Ovary (tissue), 9 donors: ENCODE measurements around the gene PON2. TPM values are rescaled to one million over a fixed set of nuclear protein-coding genes. Genes with fewer than 3 reads are reported as not detected.

Experiments
- DNase-seq, 5 donors: peaks; one replicate each; pipeline ENCODE4 v3.0.0-alpha.2; 2019 to 2020
- H3K27ac ChIP-seq, 2 donors: fragments of 200-600 bp; one replicate each; pipeline versions ENCODE4 v1.5.1 to v1.8.0; 2019 to 2022
- H3K27me3 ChIP-seq: fragments of 200-600 bp; one replicate; pipeline ENCODE4 v1.8.0; 2022
- H3K36me3 ChIP-seq: fragments of 200-600 bp; sonication (generic); one replicate; pipeline ENCODE4 v1.5.1; 2019
- H3K4me1 ChIP-seq: one replicate; pipeline ENCODE4 v1.8.1; 2013; ENCODE audit warnings: mild to moderate bottlenecking, moderate library complexity; ENCODE audit not compliant: insufficient read depth
- H3K4me3 ChIP-seq: fragments of 200-600 bp; sonication (generic); one replicate; pipeline ENCODE4 v1.5.1; 2017
- H3K9me3 ChIP-seq, 2 donors: fragments of 200-600 bp in 1 of 2; sonication (generic) in 1 of 2; one replicate each; pipeline versions ENCODE4 v1.5.1 to v1.8.1; 2013 to 2019; ENCODE audit warnings: mild to moderate bottlenecking in 1 of 2, moderate library complexity in 1 of 2
- CTCF ChIP-seq, 3 donors: fragments of 450-650 bp in 2 of 3; fragments of 200-600 bp in 1 of 3; IDR thresholded peaks; one replicate each; pipeline versions ENCODE4 v1.5.1 to v1.8.0; 2016 to 2022; ENCODE audit warnings: antibody characterized with exemption in 3 of 3, mild to moderate bottlenecking in 1 of 3
- EP300 ChIP-seq: sonication (generic); formaldehyde crosslinking; IDR thresholded peaks from one replicate; pipeline ENCODE4 v1.6.1; 2017; ENCODE audit warnings: antibody characterized with exemption
- POLR2A ChIP-seq: fragments of 450-650 bp; IDR thresholded peaks from one replicate; pipeline ENCODE4 v1.6.1; 2017; ENCODE audit warnings: antibody characterized with exemption, mild to moderate bottlenecking, moderate library complexity
- WGBS, 3 donors: extraction: QIAGEN DNeasy Blood & Tissue Kit in 1 of 3; methylation state at CpG; one replicate each; pipeline versions ENCODE4 v1.1.5 to v1.1.7; 2013 to 2017; 5-methylcytosine and 5-hydroxymethylcytosine counted together
- intact Hi-C, 4 donors: fragments of 100-400 bp; cut with DNase I; formaldehyde crosslinking; loops; one replicate each; pipeline versions ENCODE4 v1.11.0 to v1.15.1; 2022 to 2023
- polyA plus RNA-seq, 2 donors: library from polyadenylated mRNA; stranded (reverse); fragments of 200-250 nt in 1 of 2; fragments of 350-450 nt in 1 of 2; fragmentation: Illumina TruSeq in 1 of 2; extraction: RNeasy Lipid Tissue Mini Kit (QIAGEN cat#74804) in 1 of 2; gene quantifications; one replicate each; pipeline ENCODE4 v1.2.3, GENCODE V29; 2013 to 2014
- total RNA-seq, 7 donors: library from RNA; depleted of rRNA in 2 of 7; stranded (reverse); fragments of >200 nt in 2 of 7; fragmentation: NEBNext Ultra II Directional in 3 of 7; extraction: Animal tissue kit (Norgen Biotek cat#: 25700) in 3 of 7; gene quantifications; one replicate each; pipeline versions ENCODE4 v1.1.0 to v1.2.4, GENCODE V29; 2016 to 2023
- donor health status: DM: no; HTN: no; CAD: no; lungs with moderate emphysema.
- donor health status: DM: no; HTN: no; CAD: no.
- donor health status: Bipolar disorder and iron deficiency.
- donor health status: DM: yes; HTN: yes; CAD: no.
- donor health status: DM: no; HTN: no; CAD: no.
- donor health status: DM: yes; HTN: yes; CAD: no.

Gene PON2
- total and polyA plus RNA-seq, 9 donors, result 29.3 to 108 (median 48.1) TPM

- no peak for DNase-seq
- intact Hi-C loops, result no loop called here
- 41 to 68% (median 41%) methylated on average over 4 of the region's 4 CpGs for WGBS, 3 donors
- no peaks in the 10 kb centered on the region for H3K27me3 ChIP-seq
- no peaks in the 10 kb centered on the region for H3K9me3 ChIP-seq
- H3K27ac ChIP-seq, result no peak overlapping the region
- no peaks in the 10 kb centered on the region for H3K4me1 ChIP-seq
- H3K4me3 ChIP-seq, result no peak overlapping the region
- no peaks in the 10 kb centered on the region for H3K36me3 ChIP-seq
- TF ChIP-seq POLR2A (no peak), EP300 (no peak), CTCF (IDR thresholded peaks at IDR 0.05) (no peak)
Observed at GRCh38 chr7:95412075-95412474, 22.8 kb downstream of the PON2 start.

GRCh38 chr7:95411666-95412065 lies 23.2 kb downstream of the PON2 start:
- WGBS, 3 donors, result 89 to 93% (median 90%) methylated on average over 4 of the region's 4 CpGs
- H3K4me3 ChIP-seq, result no peak overlapping the region
- no peaks in the 10 kb centered on the region for H3K36me3 ChIP-seq
- no peak overlapping the region for H3K27ac ChIP-seq
- intact Hi-C loops, result no loop called here
- no peak for DNase-seq
- no peaks in the 10 kb centered on the region for H3K27me3 ChIP-seq
- H3K4me1 ChIP-seq, result no peaks in the 10 kb centered on the region
- H3K9me3 ChIP-seq, result no peaks in the 10 kb centered on the region
- TF ChIP-seq CTCF (IDR thresholded peaks at IDR 0.05), result no peak
- no peak for TF ChIP-seq POLR2A
- TF ChIP-seq EP300, result no peak

GRCh38 chr7:95411036-95411435 lies 23.8 kb downstream of the PON2 start:
- no peak for DNase-seq
- H3K27ac ChIP-seq, result no peak overlapping the region
- no peaks in the 10 kb centered on the region for H3K36me3 ChIP-seq
- H3K9me3 ChIP-seq, result no peaks in the 10 kb centered on the region
- no peaks in the 10 kb centered on the region for H3K27me3 ChIP-seq
- 93 to 97% (median 97%) methylated on average over 3 of the region's 3 CpGs for WGBS, 3 donors
- TF ChIP-seq EP300 (no peak), POLR2A (no peak), CTCF (IDR thresholded peaks at IDR 0.05) (no peak)
- H3K4me3 ChIP-seq, result no peak overlapping the region
- no peaks in the 10 kb centered on the region for H3K4me1 ChIP-seq
- intact Hi-C loops, result no loop called here

GRCh38 chr7:95407751-95408150 lies 27.1 kb downstream of the PON2 start:
- no peak for DNase-seq
- WGBS, 3 donors, result 86 to 91% (median 90%) methylated on average over 2 of the region's 2 CpGs
- no peaks in the 10 kb centered on the region for H3K4me1 ChIP-seq
- no peak overlapping the region for H3K27ac ChIP-seq
- no peaks in the 10 kb centered on the region for H3K9me3 ChIP-seq
- intact Hi-C loops, result no loop called here
- TF ChIP-seq POLR2A (no peak), CTCF (IDR thresholded peaks at IDR 0.05) (no peak), EP300 (no peak)
- no peak overlapping the region for H3K4me3 ChIP-seq
- no peaks in the 10 kb centered on the region for H3K36me3 ChIP-seq
- H3K27me3 ChIP-seq, result no peaks in the 10 kb centered on the region

- Histone ChIP-seq H3K27ac (no peak overlapping the region), H3K9me3 (no peaks in the 10 kb centered on the region), H3K4me3 (no peak overlapping the region), H3K36me3 (no peaks in the 10 kb centered on the region), H3K4me1 (peaks cover 2% of the 10 kb centered on the region), H3K27me3 (no peaks in the 10 kb centered on the region)
- no peak for DNase-seq
- intact Hi-C loops, result no loop called here
- 94 to 96% (median 95%) methylated on average over 6 of the region's 6 CpGs for WGBS, 3 donors
- TF ChIP-seq EP300 (no peak), CTCF (IDR thresholded peaks at IDR 0.05) (no peak), POLR2A (no peak)
Observed at GRCh38 chr7:95405800-95406199, 29.0 kb downstream of the PON2 start.
